NCI-H2029 (cell line): Measurements from ENCODE around the gene BRI3BP.
"Not testable (repeated sequence)": the region's sequence is repeated elsewhere in the genome, so short reads cannot be mapped to it uniquely, and the experiment has no call there.

Experiments used
- DNase-seq: peaks from one replicate; lab custom pipeline; 2025; lab: John Stamatoyannopoulos, UW

The BRI3BP gene

GRCh38 chr12:125068391-125068790 is 74.9 kb downstream of the BRI3BP start:
- DNase-seq, result no peak

- peak; percentile 36 for DNase-seq
Measured at GRCh38 chr12:125069616-125070015, 76.2 kb downstream of the BRI3BP start.

GRCh38 chr12:125070112-125070511 is 76.7 kb downstream of the BRI3BP start:
- DNase-seq, result no peak

- no peak for DNase-seq
Measured at GRCh38 chr12:125070661-125071390, 77.4 kb downstream of the BRI3BP start.

DNA sequence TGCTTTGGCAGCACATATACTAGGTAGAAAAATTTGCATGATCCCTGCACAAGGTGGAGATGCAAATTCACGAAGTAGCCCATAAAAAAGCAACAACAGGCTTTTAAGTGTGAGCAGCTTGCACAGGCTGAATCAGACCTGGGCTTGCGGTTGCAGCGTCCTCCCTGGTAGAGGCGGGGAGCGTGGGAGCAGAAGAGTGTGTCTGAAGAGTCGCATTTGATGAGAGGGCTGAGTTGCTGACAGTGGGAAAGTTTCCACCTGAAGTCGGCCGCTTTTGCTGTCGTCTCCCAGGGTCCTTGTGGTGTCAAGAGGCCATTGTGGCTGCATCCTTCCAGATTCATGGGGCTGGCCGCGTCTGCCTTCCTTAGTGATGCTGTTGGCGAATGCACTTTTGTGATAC is 78.0 kb downstream of the BRI3BP start:
- DNase-seq, result no peak

DNA sequence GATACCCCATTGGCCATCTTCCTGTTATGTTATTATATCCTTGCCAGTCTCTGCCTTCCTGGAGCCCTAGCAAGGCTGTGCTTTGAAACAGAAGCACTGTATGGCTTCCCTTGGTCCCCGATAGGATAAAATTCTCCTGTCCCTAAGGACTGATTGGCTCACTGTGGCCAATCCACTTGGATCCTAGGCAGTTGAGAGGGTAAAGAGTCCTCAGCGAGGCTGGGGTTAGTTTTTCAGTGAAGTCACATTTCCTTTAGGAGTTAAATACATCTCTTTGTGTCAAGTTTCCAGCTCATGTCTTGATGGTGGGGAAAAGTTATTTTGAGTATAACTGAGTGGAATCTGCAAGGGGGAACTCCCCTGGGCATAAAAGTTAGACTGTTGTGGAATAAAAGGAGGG is 79.1 kb downstream of the BRI3BP start:
- no peak for DNase-seq

GRCh38 chr12:125074294-125074693 is 80.8 kb downstream of the BRI3BP start:
- DNase-seq, result not testable (repeated sequence)

DNA sequence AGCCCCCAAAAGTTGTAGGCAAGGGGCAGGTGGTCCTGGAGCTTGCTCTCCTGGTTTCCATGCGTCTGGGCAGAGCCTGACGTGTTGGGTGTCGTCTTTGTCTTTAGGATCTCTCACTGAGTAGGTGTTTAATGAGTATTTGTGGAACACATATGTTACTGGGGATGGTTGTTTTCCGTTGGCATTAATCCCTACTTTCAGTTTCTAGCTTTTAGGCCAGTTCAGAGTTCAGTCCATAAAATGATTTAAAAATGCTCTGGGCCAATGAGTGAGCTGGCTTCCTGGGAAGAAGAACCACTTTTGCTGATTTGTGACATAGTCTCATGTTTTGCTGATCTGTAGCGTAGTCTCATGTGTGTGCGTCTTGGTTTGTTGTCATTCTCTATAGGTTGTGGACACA is 82.7 kb downstream of the BRI3BP start:
- DNase-seq, result no peak

DNA sequence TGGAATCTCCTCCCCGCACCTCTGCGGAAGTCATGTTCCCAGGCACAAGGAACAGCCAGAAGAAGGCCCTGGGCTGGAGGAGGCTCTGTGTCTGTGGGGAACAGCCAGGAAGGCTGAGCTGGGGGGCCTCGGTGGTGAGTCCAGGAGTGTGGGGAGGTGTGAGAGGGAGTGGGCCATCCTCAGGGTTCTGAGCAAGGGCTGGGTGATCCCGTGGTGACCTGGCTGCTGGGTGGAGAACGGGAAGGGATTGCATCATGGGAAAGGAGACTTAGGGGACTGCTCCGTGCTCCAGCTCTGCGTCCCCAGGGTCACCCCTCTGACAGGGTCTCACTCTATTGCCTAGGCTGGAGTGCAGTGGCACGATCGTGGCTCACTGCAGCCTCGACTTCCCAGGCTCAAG is 85.6 kb downstream of the BRI3BP start:
- no peak for DNase-seq

DNA sequence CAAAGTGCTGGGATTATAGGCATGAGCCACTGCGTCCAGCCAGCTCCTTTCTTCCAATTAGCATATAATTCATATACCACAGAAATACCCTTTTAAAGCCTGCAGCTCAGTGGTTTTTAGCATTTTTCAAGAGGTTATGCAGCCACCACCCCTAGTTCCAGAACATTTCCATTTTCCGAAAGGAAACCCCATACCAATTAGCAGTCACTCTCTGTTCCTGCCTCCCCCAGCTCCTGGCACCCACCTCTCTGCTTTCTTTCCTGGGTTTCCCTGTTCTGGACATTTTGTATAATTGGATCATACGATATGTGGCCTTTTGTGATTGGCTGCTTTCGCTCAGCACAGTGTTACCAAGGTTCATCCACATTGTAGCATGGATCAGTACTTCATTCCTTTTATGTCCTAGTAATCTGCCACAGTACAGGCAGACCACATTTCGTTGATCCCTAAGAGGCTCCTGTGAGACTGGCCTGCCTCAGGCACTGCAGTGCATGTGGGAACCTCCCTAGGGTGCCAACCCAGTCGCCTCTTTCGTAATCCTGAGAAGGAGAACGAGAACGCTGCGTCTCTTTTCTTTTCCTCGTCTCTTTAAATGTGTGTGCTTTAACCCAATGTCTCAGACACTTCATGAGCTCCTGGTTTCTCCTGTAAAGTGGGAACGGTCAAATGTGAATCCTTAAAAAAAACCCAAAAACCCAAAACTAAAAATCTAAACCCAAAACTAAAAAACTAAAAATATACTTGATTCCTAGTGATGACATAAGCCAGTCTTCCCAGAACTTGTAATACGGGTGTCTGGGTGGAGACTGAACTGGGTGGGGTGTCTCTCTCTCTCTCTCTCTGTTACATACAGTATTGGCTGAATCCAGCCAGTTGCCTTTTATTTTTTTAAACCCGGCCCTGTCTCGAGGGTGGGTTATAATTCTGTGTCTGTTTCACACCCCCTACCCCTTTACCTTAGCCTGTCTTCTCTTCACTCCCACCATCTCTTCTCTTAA is 86.5 kb downstream of the BRI3BP start:
- DNase-seq, result no peak
